Neural cell (in vitro differentiated cells): Measurements from ENCODE around the gene COL19A1.

Experiments
- CTCF ChIP-seq: fragments of 450-650 bp; IDR thresholded peaks from 2 replicates; pipeline ENCODE4 v1.5.1; 2014; ENCODE audit warnings: antibody characterized with exemption, mild to moderate bottlenecking, moderate library complexity; ENCODE audit not compliant: poor library complexity, severe bottlenecking
- EP300 ChIP-seq: fragments of 450-650 bp; conservative IDR thresholded peaks from 2 replicates; pipeline ENCODE4 v1.6.1; 2014; ENCODE audit warnings: antibody characterized with exemption, mild to moderate bottlenecking, moderate library complexity; ENCODE audit not compliant: poor library complexity, severe bottlenecking
- SMC3 ChIP-seq: fragments of 450-650 bp; conservative IDR thresholded peaks from 2 replicates; pipeline ENCODE4 v1.6.1; 2014; ENCODE audit warnings: antibody characterized with exemption, mild to moderate bottlenecking, moderate library complexity; ENCODE audit not compliant: poor library complexity

- TF ChIP-seq CTCF (no peak), SMC3 (no peak), EP300 (no peak)
Measured at GRCh38 chr6:70033781-70034180, 167.4 kb downstream of the COL19A1 start.
